Astrocyte (in vitro differentiated cells and primary cell): ENCODE measurements around the gene FAM13C. TPM values are rescaled to one million over a fixed set of nuclear protein-coding genes. Genes with fewer than 3 reads are reported as not detected.
A peak's percentile ranks its signal among the peaks of the same experiment; 100 is the strongest.

Experiments
- DNase-seq: peaks from one replicate; pipeline ENCODE4 v3.0.0-alpha.2; 2010; ENCODE audit warnings: low read depth
- FAIRE-seq: peaks from 2 replicates; lab custom pipeline; 2011; peaks lifted over from hg19 to GRCh38; lab: Jason Lieb, UNC
- H2AFZ ChIP-seq: 2 replicates; pipeline ENCODE4 v1.6.0; 2012; ENCODE audit warnings: low read depth, low read length, inconsistent platforms
- H3K27ac ChIP-seq: 2 replicates; pipeline ENCODE4 v1.5.1; 2011; ENCODE audit warnings: low read depth, low read length, inconsistent platforms
- H3K27me3 ChIP-seq: 2 replicates; pipeline ENCODE4 v1.6.0; 2011; ENCODE audit warnings: low read length, inconsistent platforms; ENCODE audit not compliant: insufficient read depth
- H3K36me3 ChIP-seq: 2 replicates; pipeline ENCODE4 v1.5.1; 2011; ENCODE audit warnings: low read length, inconsistent platforms; ENCODE audit not compliant: insufficient read depth
- H3K4me1 ChIP-seq: 2 replicates; pipeline ENCODE4 v1.5.1; 2011; ENCODE audit warnings: low read length, inconsistent platforms; ENCODE audit not compliant: insufficient read depth
- H3K4me2 ChIP-seq: 2 replicates; pipeline ENCODE4 v1.6.0; 2012; ENCODE audit warnings: low read length, inconsistent platforms
- H3K4me3 ChIP-seq: 2 replicates; pipeline ENCODE4 v1.5.1; 2011; ENCODE audit warnings: low read depth, mild to moderate bottlenecking, low read length, inconsistent platforms; ENCODE audit not compliant: insufficient read depth
- H3K79me2 ChIP-seq: 2 replicates; pipeline ENCODE4 v1.6.0; 2012; ENCODE audit warnings: mild to moderate bottlenecking, low read length, inconsistent platforms; ENCODE audit not compliant: insufficient read depth
- H3K9ac ChIP-seq: 2 replicates; pipeline ENCODE4 v1.6.0; 2012; ENCODE audit warnings: mild to moderate bottlenecking, low read length, inconsistent platforms
- H3K9me3 ChIP-seq: 2 replicates; pipeline ENCODE4 v1.5.1; 2012; ENCODE audit warnings: low read depth, mild to moderate bottlenecking, low read length, inconsistent platforms; ENCODE audit not compliant: insufficient read depth
- H4K20me1 ChIP-seq: 2 replicates; pipeline ENCODE4 v1.6.0; 2012; ENCODE audit warnings: low read length, inconsistent platforms; ENCODE audit not compliant: insufficient read depth
- H3K27ac Mint-ChIP-seq: one replicate; pipeline ENCODE4 v1.8.0; 2021; ENCODE audit warnings: mild to moderate bottlenecking, mixed read lengths; ENCODE audit not compliant: unreplicated experiment
- H3K27me3 Mint-ChIP-seq: one replicate; pipeline ENCODE4 v1.8.0; 2021; ENCODE audit warnings: low read depth, mixed read lengths; ENCODE audit not compliant: unreplicated experiment
- H3K36me3 Mint-ChIP-seq: one replicate; pipeline ENCODE4 v1.8.0; 2021; ENCODE audit warnings: low read depth, mixed read lengths; ENCODE audit not compliant: unreplicated experiment
- H3K4me1 Mint-ChIP-seq: one replicate; pipeline ENCODE4 v1.8.0; 2021; ENCODE audit warnings: low read depth, mixed read lengths; ENCODE audit not compliant: unreplicated experiment
- H3K4me3 Mint-ChIP-seq: one replicate; pipeline ENCODE4 v1.8.0; 2021; ENCODE audit warnings: mild to moderate bottlenecking, moderate library complexity, mixed read lengths; ENCODE audit not compliant: unreplicated experiment
- H3K9me3 Mint-ChIP-seq: one replicate; pipeline ENCODE4 v1.8.0; 2021; ENCODE audit warnings: mild to moderate bottlenecking, mixed read lengths; ENCODE audit not compliant: unreplicated experiment
- CTCF ChIP-seq: IDR thresholded peaks from 2 replicates; pipeline ENCODE4 v1.5.1; 2011; ENCODE audit warnings: low read depth, mild to moderate bottlenecking, inconsistent platforms, low read length, moderate library complexity; ENCODE audit not compliant: insufficient read depth
- EZH2 ChIP-seq: IDR thresholded peaks from 2 replicates; pipeline ENCODE4 v1.6.1; 2012; ENCODE audit warnings: mild to moderate bottlenecking, low read length, inconsistent platforms; ENCODE audit not compliant: insufficient read depth
- total RNA-seq: library from RNA; stranded (reverse); gene quantifications from 2 replicates; pipeline ENCODE4 v1.2.1, GENCODE V29; 2021

FAM13C gene
- total RNA-seq, 1 donor from 2014 or later: 8.7 TPM

- Mint-ChIP-seq H3K4me3 (peak overlapping the region; percentile 94), H3K36me3 (no peaks in the 10 kb centered on the region), H3K4me1 (peaks cover 15% of the 10 kb centered on the region), H3K27me3 (no peaks in the 10 kb centered on the region), H3K27ac (peak overlapping the region; percentile 87), H3K9me3 (no peaks in the 10 kb centered on the region)
- peak; percentile 47 for DNase-seq
- Histone ChIP-seq H3K9ac (peak overlapping the region; percentile 75), H2AFZ (peak overlapping the region; percentile 88), H3K4me2 (peak overlapping the region; percentile 92), H3K27me3 (no peaks in the 10 kb centered on the region), H4K20me1 (no peaks in the 10 kb centered on the region), H3K9me3 (no peaks in the 10 kb centered on the region), H3K27ac (no peak overlapping the region), H3K36me3 (no peaks in the 10 kb centered on the region), H3K79me2 (no peaks in the 10 kb centered on the region), H3K4me1 (peaks cover 2% of the 10 kb centered on the region), H3K4me3 (peak overlapping the region; percentile 76)
- no peak for TF ChIP-seq CTCF
- no peak for TF ChIP-seq EZH2
- FAIRE-seq: no peak
Measured at GRCh38 chr10:59362959-59363381, 621 bp upstream of the FAM13C start.

GRCh38 chr10:59361663-59362143 lies 646 bp downstream of the FAM13C start:
- Histone ChIP-seq H3K4me2 (peak overlapping the region; percentile 92), H3K9ac (peak overlapping the region; percentile 75), H3K9me3 (no peaks in the 10 kb centered on the region), H3K79me2 (no peaks in the 10 kb centered on the region), H3K27ac (no peak overlapping the region), H4K20me1 (no peaks in the 10 kb centered on the region), H3K4me3 (peak overlapping the region; percentile 76), H3K36me3 (no peaks in the 10 kb centered on the region), H2AFZ (peak overlapping the region; percentile 88), H3K4me1 (peaks cover 2% of the 10 kb centered on the region), H3K27me3 (no peaks in the 10 kb centered on the region)
- DNase-seq (peak; percentile 23), FAIRE-seq (peak; percentile 82)
- H3K27me3 Mint-ChIP-seq: no peaks in the 10 kb centered on the region
- H3K27ac Mint-ChIP-seq: peak overlapping the region; percentile 96
- H3K4me1 Mint-ChIP-seq: peaks cover 15% of the 10 kb centered on the region
- H3K9me3 Mint-ChIP-seq: no peaks in the 10 kb centered on the region
- no peak for TF ChIP-seq CTCF
- no peak for TF ChIP-seq EZH2
- peak overlapping the region; percentile 94 for H3K4me3 Mint-ChIP-seq
- no peaks in the 10 kb centered on the region for H3K36me3 Mint-ChIP-seq

DNA sequence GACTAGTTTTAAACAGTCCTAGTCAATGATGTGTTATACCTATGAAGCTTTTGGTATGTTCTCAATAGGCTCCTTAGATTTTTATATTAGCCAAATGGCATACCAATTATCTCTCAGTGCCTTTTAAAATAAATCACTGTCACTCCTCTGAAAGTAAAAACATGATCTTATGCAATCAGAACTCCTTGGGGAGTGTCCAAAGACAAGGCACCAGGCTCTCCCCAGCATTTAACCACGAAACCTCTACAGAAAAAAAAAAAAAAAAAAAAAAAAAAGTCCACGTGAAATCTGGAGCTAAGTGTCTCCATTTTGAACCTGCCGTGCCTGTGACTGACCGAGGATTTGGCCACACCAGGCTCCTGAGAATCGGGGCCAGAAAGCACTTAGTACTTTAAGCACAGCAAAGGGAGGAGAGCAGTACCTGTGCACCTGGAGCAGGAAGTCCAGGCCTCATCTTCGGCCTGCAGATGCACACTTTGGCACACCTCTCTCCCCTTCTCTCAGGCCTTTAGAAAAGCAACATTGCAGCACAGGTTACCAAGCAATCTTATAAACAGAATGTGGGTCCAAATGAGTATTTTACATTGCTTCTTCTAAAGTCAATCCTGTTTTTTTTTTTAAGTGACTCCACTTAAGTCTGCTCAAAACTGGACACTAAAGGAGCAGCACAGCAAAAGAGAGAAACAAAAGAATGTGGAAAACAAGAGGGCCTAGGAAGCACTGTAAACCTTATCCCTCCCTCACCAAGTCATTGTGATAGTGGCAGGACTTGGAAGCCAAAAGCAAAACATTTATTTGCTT lies 1.5 kb downstream of the FAM13C start:
- no peak overlapping the region for H2AFZ ChIP-seq
- no peaks in the 10 kb centered on the region for H3K27me3 Mint-ChIP-seq
- no peak overlapping the region for H3K27ac ChIP-seq
- H3K9me3 ChIP-seq: no peaks in the 10 kb centered on the region
- no peaks in the 10 kb centered on the region for H3K36me3 ChIP-seq
- H3K4me1 ChIP-seq: peaks cover 2% of the 10 kb centered on the region
- H3K79me2 ChIP-seq: no peaks in the 10 kb centered on the region
- H4K20me1 ChIP-seq: no peaks in the 10 kb centered on the region
- peak overlapping the region; percentile 76 for H3K4me3 Mint-ChIP-seq
- TF ChIP-seq EZH2 (no peak), CTCF (no peak)
- H3K27ac Mint-ChIP-seq: no peak overlapping the region
- H3K36me3 Mint-ChIP-seq: peaks cover 4% of the 10 kb centered on the region
- peaks cover 15% of the 10 kb centered on the region for H3K4me1 Mint-ChIP-seq
- no peaks in the 10 kb centered on the region for H3K27me3 ChIP-seq
- no peaks in the 10 kb centered on the region for H3K9me3 Mint-ChIP-seq
- no peak overlapping the region for H3K9ac ChIP-seq
- no peak overlapping the region for H3K4me3 ChIP-seq
- peak; percentile 25 for DNase-seq
- FAIRE-seq: no peak
- H3K4me2 ChIP-seq: peak overlapping the region; percentile 15
